Measurements from ENCODE around the gene CDYL. TPM values are rescaled to one million over a fixed set of nuclear protein-coding genes. Genes with fewer than 3 reads are reported as not detected.

Gene CDYL
- total and polyA plus RNA-seq, 2 of the 4 experiments (the other 2 are of a cell fraction) = 14.2 to 92.1 TPM

DNA sequence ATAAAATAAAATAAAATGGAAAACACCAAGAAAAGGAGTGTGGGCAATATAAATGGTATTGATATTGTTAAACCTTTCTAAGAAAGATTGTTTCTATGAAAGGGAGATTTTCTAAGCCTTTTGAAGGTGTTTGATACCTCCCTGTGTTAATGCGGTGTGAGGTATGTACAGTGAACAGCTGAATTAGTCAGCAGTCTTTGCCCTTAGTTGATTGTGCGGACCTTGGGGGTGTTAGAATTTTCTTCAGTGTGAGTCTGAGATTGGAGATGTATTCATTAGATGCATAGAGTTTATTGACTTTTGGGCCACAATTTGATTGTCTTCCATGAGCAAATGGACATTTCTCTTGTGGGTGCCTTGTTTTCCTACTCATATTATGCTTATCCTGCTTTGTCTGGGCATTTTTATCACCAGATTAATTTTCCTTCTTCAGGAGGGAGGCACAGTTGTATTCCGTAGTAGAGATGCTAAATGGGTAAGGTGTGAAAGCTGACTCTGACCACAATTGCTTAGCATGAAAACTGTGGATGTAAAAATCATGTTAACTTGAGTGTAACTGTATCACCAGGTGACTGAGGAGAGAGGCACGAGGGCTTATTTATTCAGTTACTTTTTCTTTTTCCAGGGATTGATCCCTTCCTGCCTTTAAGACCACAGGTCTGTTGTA lies 42.2 kb downstream of the CDYL start:
- CTCF ChIA-PET = interaction anchor here (0.5 to 1.4 kb wide), 3 partner anchors 58 to 409 kb away, joined by 3 to 6 read pairs (median 6); no protein-coding TSS in a partner anchor
- WGBS, 2 experiments (ENCODE audit: extremely low coverage in 2 of 2, insufficient read length in 1 of 2) = 100% methylated on average over 1 of the region's 4 CpGs; no CpG with 5 or more reads in 1 of the 2 experiments
- Histone ChIP-seq H2AFZ (replicated peaks; ENCODE audit: low read length, poor library complexity) (no peak overlapping the region), H3K9me1 (ENCODE audit: insufficient read depth, low read length) (peaks cover 9% of the 10 kb centered on the region), H4K91ac (ENCODE audit: insufficient read depth, low read depth, low read length) (no peak overlapping the region), H4K20me1 (ENCODE audit: insufficient read depth, low read length) (peaks cover 60% of the 10 kb centered on the region), H2AK9ac (replicated peaks; ENCODE audit: low read depth, low read length, poor library complexity) (no peak overlapping the region), H3K27me3 (ENCODE audit: control insufficient read depth, insufficient read depth, low read length) (no peaks in the 10 kb centered on the region), H3K9ac (ENCODE audit: low read depth, low read length) (no peak overlapping the region), H3K4ac (ENCODE audit: low read depth, low read length) (no peak overlapping the region), H3K18ac (ENCODE audit: low read depth, low read length) (no peak overlapping the region), H4K8ac (ENCODE audit: low read depth in 2 of 2, low read length in 2 of 2) (no peak overlapping the region), H2BK20ac (ENCODE audit: low read depth, low read length) (no peak overlapping the region), H2AK5ac (ENCODE audit: low read depth, low read length) (no peak overlapping the region), H3K4me1 (ENCODE audit: control insufficient read depth, insufficient read depth, low read length) (peaks cover 4% of the 10 kb centered on the region), H2BK5ac (ENCODE audit: low read depth, low read length, poor library complexity, severe bottlenecking) (no peak overlapping the region), H2BK120ac (ENCODE audit: low read depth, low read length) (no peak overlapping the region), H4K5ac (ENCODE audit: low read depth, low read length) (no peak overlapping the region), H3K36me3 (ENCODE audit: control insufficient read depth, insufficient read depth, low read length) (no peaks in the 10 kb centered on the region), H3K4me3 (ENCODE audit: insufficient read depth, low read depth, low read length) (no peak overlapping the region), H3K79me1 (ENCODE audit: low read depth in 1 of 2, low read length in 2 of 2) (peaks cover 35 to 71% of the 10 kb centered on the region in 2 experiments; a peak in 3 of 4 replicates), H3K27ac (ENCODE audit: insufficient read depth, low read length) (no peak overlapping the region), H3K14ac (replicated peaks; ENCODE audit: low read depth, low read length) (no peak overlapping the region), H3K4me2 (ENCODE audit: low read depth, low read length) (no peak overlapping the region), H2BK15ac (ENCODE audit: low read depth, low read length) (no peak overlapping the region), H3K9me3 (ENCODE audit: control insufficient read depth, insufficient read depth, low read length) (no peaks in the 10 kb centered on the region), H3K23ac (ENCODE audit: low read depth, low read length) (no peak overlapping the region), H3K56ac (ENCODE audit: extremely low read depth, insufficient read depth, low read length) (no peak overlapping the region)
- POLR2A ChIA-PET (ENCODE audit: unreplicated experiment) = no interaction called here
- BruUV-seq (replicated peaks) = no TSS peak
- in situ Hi-C loops (cut with MboI; ENCODE audit: low sequenced_read_pairs) = no loop called here
- ATAC-seq (ENCODE audit: low read depth) = no peak
- dilution Hi-C loops (cut with HindIII; ENCODE audit: low sequenced_read_pairs, unreplicated experiment) = no loop called here
- TF ChIP-seq SMC3 (IDR thresholded peaks at IDR 0.05; ENCODE audit: low read depth, low read length) (no peak), FOS (IDR thresholded peaks at IDR 0.05; ENCODE audit: low read depth, low read length) (no peak), CHD1 (IDR thresholded peaks at IDR 0.05; ENCODE audit: low read depth, low read length) (no peak), MXI1 (IDR thresholded peaks at IDR 0.05; ENCODE audit: borderline replicate concordance, low read depth, low read length) (no peak)
- DNase-seq = no peak
- intact Hi-C loops (cut with micrococcal nuclease) = no loop called here

Measured in IMR-90 (cell line).